HG03196 (cell line): ENCODE results near the gene ANO9.
"Not testable (repeated sequence)": the region's sequence is repeated elsewhere in the genome, so short reads cannot be mapped to it uniquely, and the experiment has no call there.

ENCODE experiments used
- ATAC-seq: cut with Tn5 transposase; IDR thresholded peaks from one replicate; pipeline ENCODE4 v1.9.1; 2021; ENCODE audit not compliant: unreplicated experiment

ANO9 gene

DNA sequence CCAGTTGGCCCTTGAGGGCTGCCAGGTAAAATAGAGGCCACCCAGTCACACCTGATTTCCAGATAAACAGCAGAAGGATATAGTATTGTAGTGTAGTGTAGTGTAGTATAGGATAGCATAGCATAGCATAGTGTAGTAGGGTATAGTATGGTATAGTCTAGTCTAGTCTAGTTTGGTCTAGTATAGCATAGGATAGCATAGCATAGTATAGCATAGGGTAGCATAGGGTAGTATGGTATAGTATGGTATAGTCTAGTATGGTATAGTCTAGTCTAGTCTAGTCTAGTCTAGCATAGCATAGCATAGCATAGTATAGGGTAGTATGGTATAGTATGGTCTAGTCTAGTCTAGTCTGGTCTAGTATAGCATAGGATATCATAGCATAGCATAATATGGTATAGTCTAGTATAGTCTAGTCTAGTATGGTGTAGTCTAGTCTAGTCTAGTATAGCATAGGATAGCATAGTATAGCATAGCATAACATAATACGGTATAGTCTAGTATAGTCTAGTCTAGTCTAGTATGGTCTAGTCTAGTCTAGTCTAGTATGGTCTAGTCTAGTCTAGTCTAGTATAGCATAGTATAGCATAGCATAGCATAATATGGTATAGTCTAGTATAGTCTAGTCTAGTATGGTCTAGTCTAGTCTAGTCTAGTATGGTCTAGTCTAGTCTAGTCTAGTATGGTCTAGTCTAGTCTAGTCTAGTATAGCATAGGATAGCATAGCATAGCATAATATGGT lies 6.6 kb downstream of the ANO9 start:
- ATAC-seq: not testable (repeated sequence)

- no peak for ATAC-seq
Measured at GRCh38 chr11:434496-434895, 7.3 kb downstream of the ANO9 start.

DNA sequence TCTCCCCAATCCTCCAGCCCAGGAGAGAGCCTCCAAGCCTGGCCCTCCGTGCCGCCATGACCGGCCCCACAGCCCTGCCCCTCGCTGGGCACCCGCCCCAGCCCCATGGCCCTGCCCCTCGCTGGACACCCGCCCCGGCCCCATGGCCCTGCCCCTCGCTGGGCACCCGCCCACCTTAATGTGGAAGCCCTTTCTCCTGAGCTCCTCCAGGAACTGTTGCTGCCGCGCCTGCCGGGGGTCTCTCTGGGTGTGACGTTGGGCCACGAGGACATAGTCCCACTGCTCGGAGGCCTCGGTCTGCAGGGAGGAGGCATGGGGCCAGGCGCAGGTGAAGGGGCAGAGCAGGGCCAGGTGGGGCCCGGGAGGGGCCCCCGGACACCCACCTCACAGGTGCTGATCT lies 8.2 kb downstream of the ANO9 start:
- no peak for ATAC-seq

- no peak for ATAC-seq
Measured at GRCh38 chr11:433111-433510, 8.7 kb downstream of the ANO9 start.

DNA sequence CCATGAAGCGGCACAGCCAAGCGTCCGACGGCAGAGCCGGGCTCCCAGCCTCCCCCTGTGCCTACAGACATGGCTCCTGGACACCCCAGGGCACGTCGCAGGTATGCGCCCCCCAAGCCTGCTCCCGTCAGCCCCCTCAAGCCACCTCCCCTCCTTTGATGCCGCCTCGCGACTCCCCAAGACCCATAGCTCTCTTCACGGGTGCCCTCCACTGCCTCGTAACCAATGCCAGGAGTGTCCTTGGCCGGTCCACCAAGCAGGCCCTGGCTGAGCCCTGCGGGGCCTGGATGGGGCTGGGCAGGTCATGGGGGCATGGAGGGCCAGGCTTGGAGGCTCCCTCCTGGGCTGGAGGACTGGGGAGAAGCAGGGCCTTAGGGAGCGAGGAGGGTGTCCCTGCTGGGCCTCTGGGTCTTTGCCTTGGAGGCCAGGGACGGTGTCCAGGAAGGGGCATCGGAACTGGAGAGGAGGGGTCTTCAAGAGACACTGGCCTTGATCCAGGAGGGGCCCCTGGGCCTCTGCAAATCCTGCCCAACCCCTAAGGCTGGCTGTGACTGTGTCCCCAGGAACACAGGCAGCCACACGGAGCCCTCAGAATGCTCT lies 9.2 kb downstream of the ANO9 start:
- no peak for ATAC-seq

- no peak for ATAC-seq
Measured at GRCh38 chr11:431921-432320, 9.9 kb downstream of the ANO9 start.

- ATAC-seq: no peak
Measured at GRCh38 chr11:429931-430456, 11.8 kb downstream of the ANO9 start.

DNA sequence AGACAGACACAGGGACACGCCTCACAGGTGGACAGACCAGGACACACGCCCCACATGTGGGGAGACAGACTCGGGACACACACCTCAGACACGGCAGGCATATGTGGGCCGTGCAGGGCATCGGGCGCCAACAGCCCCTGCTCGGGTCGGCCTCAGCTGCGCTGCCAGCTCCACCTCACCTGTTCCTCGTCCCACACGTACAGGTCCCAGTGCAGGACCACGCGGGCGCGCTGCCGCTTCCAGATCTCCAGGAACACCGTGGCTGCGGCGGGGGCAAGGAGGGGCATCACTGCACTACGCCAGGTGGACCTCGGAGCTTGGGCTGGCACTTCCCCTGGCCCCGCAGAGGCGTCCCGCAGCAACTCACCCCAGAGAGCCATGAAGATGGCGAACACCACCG lies 12.4 kb downstream of the ANO9 start:
- no peak for ATAC-seq

DNA sequence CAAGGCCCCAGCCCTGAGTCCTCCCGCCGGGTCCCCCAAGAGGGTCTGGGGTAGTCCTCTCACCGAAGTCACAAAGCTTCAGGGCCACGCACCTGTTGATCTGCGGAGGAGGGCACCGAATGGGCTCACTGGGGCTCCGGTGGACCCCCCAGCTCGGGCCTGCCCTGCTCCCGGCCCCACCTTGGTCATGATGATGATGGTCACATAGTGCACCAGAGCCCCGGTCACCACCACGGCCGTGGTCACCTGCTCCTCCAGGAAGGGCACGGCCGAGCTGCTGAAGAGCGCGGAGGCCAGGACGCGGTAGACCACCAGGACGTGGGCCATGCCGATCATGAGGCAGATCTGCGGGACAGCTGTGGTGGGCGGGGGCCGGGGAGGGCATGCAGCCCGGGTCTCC lies 13.5 kb downstream of the ANO9 start:
- no peak for ATAC-seq

- no peak for ATAC-seq
Measured at GRCh38 chr11:426851-427250, 15.0 kb downstream of the ANO9 start.

DNA sequence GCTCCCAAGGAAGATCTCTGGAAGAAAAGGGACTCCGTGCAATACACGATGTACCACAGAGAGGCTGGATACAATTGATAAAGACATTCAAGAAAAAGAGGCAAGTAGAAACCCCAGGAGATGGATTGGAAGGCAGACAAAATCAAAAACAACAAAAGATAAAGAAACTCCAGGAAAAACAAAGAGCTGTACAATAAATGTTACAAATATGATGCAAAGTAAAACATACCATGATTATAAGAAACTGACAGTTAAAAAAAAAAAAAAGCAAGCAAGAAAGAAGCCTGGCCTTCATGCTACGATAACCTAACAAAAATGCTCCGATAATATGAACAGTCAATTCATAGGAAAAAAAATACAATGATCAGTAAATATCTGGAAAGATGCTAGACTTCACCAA lies 16.5 kb downstream of the ANO9 start:
- ATAC-seq: no peak

DNA sequence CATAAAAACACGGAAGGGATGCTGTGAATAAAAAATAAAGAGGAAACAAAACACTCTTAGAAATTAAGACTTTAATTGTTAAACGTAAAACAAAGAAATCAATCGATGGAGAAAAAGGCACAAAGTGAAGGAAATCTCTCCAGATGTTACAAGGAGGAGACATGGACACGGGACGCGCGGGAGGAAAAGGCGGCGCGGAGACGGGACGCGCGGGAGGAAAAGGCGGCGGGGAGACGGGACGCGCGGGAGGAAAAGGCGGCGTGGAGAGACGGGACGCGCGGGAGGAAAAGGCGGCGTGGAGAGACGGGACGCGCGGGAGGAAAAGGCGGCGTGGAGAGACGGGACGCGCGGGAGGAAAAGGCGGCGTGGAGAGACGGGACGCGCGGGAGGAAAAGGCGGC lies 17.0 kb downstream of the ANO9 start:
- not testable (repeated sequence) for ATAC-seq

GRCh38 chr11:424232-424631 lies 17.6 kb downstream of the ANO9 start:
- ATAC-seq: no peak

DNA sequence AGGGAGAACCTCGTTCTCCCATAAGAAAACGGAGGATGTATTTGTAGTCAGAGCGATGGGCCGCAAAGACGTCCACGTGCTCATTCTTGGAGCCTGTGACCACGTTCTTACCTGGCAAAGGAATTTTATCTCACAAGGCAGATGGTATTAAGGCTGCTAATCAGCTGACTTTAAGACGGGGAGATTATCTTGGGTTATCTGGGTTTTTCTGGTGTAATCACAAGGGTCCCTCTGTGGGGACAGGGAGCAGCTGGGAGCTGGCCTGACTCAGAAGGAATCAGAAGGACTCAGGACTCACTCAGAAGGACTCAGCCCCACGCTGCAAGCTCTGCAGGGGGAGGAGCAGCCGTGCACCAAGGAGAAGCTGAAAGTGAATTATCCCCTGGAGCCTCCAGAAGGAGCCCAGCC lies 19.6 kb downstream of the ANO9 start:
- no peak for ATAC-seq

- no peak for ATAC-seq
Measured at GRCh38 chr11:420911-421321, 20.9 kb downstream of the ANO9 start.

DNA sequence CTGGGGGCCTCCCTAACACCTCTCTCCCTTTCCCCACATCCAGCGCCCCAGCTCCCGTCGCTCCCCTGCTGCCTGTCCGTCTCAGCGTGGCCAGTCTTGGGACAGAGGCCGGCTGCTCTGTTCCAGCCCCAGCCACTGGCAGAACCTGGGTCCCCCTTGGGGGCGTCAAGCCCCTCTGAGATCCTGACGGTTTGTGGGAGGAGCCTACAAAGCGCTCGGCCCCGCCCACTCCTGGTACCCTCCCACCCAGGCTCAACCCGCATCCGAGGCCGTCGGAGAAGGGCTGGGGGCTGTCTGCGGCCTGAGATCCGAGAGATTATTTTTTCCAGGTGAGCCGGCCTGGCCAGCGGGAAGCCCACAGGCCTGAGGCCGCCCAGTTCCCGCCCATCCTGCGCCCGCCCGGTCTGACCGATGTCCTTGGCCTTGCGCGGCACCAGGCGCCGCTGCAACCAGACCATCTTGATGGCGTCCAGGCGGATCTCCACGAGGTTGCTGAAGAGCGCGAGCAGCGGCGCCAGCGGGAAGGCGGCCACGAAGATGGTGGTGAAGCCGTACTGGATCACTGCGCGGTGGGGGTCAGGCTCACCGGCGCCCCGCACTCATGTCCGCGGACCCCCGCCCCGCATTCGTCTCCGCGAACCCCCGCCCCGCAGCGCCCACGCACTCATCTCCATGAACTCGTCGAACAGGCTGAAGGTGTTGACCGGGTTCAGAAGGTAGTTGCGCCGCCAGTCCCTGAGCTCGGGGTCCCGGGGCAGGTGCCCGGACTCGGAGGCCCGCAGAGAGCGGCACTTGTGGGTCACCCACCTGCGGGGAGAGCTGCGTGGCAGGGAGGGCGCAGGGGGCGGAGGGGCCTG lies 21.5 kb downstream of the ANO9 start:
- no peak for ATAC-seq

DNA sequence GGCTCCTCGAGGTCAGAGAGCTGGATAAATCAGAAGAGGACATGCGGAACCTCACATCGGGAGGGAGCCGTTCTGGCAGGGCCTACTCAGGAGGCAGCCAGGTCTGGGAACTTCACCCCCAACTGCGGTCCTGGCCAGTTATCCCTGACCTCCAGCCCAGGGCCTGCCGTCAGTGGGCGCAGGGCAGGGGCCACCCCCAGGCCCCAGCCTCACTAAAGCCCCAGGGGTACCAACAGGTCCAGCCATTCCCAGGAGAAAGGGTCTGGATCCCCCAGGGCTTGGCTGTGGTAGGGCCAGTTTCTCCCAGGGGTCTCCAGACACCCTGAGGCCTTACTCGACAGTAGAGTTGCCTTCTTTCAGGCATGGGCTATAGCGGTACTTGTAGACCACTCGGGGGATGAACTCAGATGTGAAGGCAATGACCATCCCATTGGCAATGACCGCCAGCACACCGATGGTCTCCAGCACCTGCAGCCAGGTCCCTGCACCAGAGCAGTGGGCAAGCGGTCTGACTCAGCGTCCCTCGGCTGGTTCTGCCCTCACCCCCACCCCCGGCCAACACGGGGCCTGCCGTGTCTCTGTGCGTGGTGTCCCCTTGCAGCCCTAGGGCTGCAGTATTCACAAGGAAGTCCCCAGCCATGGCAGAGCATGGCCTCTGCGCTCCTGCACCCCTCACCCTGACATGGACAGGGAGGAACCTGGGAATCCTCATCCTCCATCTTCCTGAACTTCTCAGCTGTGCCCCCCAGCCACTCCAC lies 22.4 kb downstream of the ANO9 start:
- ATAC-seq: no peak

GRCh38 chr11:418343-419247 lies 23.2 kb downstream of the ANO9 start:
- ATAC-seq: no peak

DNA sequence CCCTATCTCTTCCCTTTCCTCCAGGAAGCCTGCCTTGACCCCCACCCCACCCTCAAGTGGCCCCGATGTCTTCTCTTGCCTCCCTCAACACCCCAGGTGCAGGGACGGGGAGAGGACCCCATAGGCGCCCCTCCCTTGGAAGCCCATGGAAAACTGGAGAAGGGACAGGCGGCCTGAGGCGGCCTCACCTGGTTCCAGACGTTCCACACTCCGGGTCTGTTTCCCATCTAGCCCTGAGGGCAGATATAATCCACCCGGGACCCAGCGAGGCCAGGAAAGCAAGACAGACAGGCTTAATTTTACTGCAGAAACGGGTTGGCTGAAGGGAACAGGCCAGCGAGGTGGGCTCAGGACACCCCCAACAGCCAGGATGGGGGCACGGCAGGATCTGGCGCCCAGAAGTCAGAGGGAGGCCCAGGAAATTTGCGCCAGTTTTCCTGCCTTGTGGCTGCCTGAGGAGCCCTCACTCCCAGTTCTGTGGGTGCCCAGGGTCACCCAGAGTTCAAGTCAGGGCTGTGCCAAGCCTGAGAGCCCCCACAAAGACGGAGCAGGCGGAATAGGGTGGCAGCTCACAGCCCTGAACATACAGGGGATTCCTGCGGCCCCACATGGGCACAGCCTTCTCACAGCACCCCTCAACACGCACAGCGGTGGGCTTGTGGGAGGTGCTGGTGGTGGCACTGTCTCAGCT lies 24.0 kb downstream of the ANO9 start:
- no peak for ATAC-seq
